WTC11 (cell line): Measurements from ENCODE around the gene URB1. TPM values are rescaled to one million over a fixed set of nuclear protein-coding genes. Genes with fewer than 3 reads are reported as not detected.

ENCODE experiments used
- ATAC-seq: fragments of 200-7000 bp; cut with Tn5 transposase; 2 replicates; pipeline ENCODE4 v1.10.0; 2021; ENCODE audit warnings: mild to moderate bottlenecking, moderate library complexity
- CTCF ChIA-PET: fragments of 300-600 bp; sonication (Branson Sonifier 250); formaldehyde crosslinking; loops from one replicate; lab custom pipeline; 2021; ENCODE audit warnings: antibody characterized with exemption; lab: Charles Lee
- POLR2A ChIA-PET: fragments of 350-600 bp; sonication (Branson Sonifier 250); formaldehyde crosslinking; loops from one replicate; lab custom pipeline; 2021; ENCODE audit warnings: antibody characterized with exemption; lab: Charles Lee
- DNase-seq: peaks from one replicate; pipeline ENCODE4 v3.0.0; 2021; ENCODE audit warnings: low spot score
- H3K27ac Mint-ChIP-seq: 2 replicates; pipeline ENCODE4 v1.8.0; 2021; ENCODE audit warnings: mixed read lengths
- H3K27me3 Mint-ChIP-seq: 2 replicates; pipeline ENCODE4 v1.8.0; 2021; ENCODE audit warnings: low read depth, mild to moderate bottlenecking, moderate library complexity, mixed read lengths
- H3K36me3 Mint-ChIP-seq: 2 replicates; pipeline ENCODE4 v1.8.0; 2021; ENCODE audit warnings: mixed read lengths
- H3K4me1 Mint-ChIP-seq: 2 replicates; pipeline ENCODE4 v1.8.0; 2022; ENCODE audit warnings: mixed read lengths
- H3K4me3 Mint-ChIP-seq: 2 replicates; pipeline ENCODE4 v1.8.0; 2021; ENCODE audit warnings: mild to moderate bottlenecking, moderate library complexity, mixed read lengths
- H3K9me3 Mint-ChIP-seq: 2 replicates; pipeline ENCODE4 v1.8.0; 2021; ENCODE audit warnings: mixed read lengths
- ELF4 ChIP-seq: sonication (generic); formaldehyde crosslinking; IDR thresholded peaks from 2 replicates; pipeline ENCODE4 v1.8.1; 2022; ENCODE audit warnings: low read depth, mild to moderate bottlenecking, moderate library complexity, missing genetic modification reagents
- ESRRA ChIP-seq: sonication (generic); formaldehyde crosslinking; IDR thresholded peaks from 2 replicates; pipeline ENCODE4 v1.8.1; 2022; ENCODE audit warnings: mild to moderate bottlenecking, missing genetic modification reagents, borderline replicate concordance
- FOXK1 ChIP-seq: sonication (generic); formaldehyde crosslinking; IDR thresholded peaks from 2 replicates; pipeline ENCODE4 v1.8.0; 2022; ENCODE audit warnings: mild to moderate bottlenecking, moderate library complexity, missing genetic modification reagents
- GABPB1 ChIP-seq: sonication (generic); formaldehyde crosslinking; IDR thresholded peaks from 2 replicates; pipeline ENCODE4 v1.8.1; 2023; ENCODE audit warnings: mild to moderate bottlenecking, missing genetic modification reagents
- MXD4 ChIP-seq: fragments of 250-450 bp; sonication (Bioruptor Pico); IDR thresholded peaks from 2 replicates; pipeline ENCODE4 v1.8.0; 2021; ENCODE audit warnings: mild to moderate bottlenecking, moderate library complexity, borderline replicate concordance
- RORB ChIP-seq: fragments of 250-450 bp; sonication (Bioruptor Pico); IDR thresholded peaks from 2 replicates; pipeline ENCODE4 v1.9.0; 2021; ENCODE audit warnings: mild to moderate bottlenecking
- SP1 ChIP-seq: sonication (generic); formaldehyde crosslinking; conservative IDR thresholded peaks from 2 replicates; pipeline ENCODE4 v1.8.1; 2022; ENCODE audit warnings: missing genetic modification reagents
- TEAD1 ChIP-seq: sonication (generic); formaldehyde crosslinking; IDR thresholded peaks from 2 replicates; pipeline ENCODE4 v1.8.0; 2022; ENCODE audit warnings: mild to moderate bottlenecking, missing genetic modification reagents
- TEAD4 ChIP-seq: sonication (generic); formaldehyde crosslinking; IDR thresholded peaks from 2 replicates; pipeline ENCODE4 v1.8.0; 2022; ENCODE audit warnings: mild to moderate bottlenecking, missing genetic modification reagents
- ZNF219 ChIP-seq: sonication (generic); formaldehyde crosslinking; IDR thresholded peaks from 2 replicates; pipeline ENCODE4 v1.8.0; 2023; ENCODE audit warnings: missing genetic modification reagents, mild to moderate bottlenecking, borderline replicate concordance
- ZNF263 ChIP-seq: sonication (generic); formaldehyde crosslinking; IDR thresholded peaks from 2 replicates; pipeline ENCODE4 v1.8.1; 2022; ENCODE audit warnings: low read depth, mild to moderate bottlenecking, moderate library complexity, missing genetic modification reagents
- total RNA-seq: library from RNA; stranded (reverse); gene quantifications from 3 replicates; pipeline ENCODE4 v1.2.3, GENCODE V29; 2021
- TF ChIP-seq, protein P1 (sequence below): sonication (generic); formaldehyde crosslinking; IDR thresholded peaks from 2 replicates; pipeline ENCODE4 v1.8.1; 2023; ENCODE audit warnings: mild to moderate bottlenecking, missing genetic modification reagents, moderate library complexity
- TF ChIP-seq, protein P2 (sequence below): fragments of 250-450 bp; sonication (Bioruptor Pico); IDR thresholded peaks from 2 replicates; pipeline ENCODE4 v1.9.0; 2021; ENCODE audit warnings: moderate library complexity, mild to moderate bottlenecking, inconsistent platforms, borderline replicate concordance
- TF ChIP-seq, protein P3 (sequence below): sonication (generic); formaldehyde crosslinking; IDR thresholded peaks from 2 replicates; pipeline ENCODE4 v1.8.0; 2022; ENCODE audit warnings: mild to moderate bottlenecking, missing genetic modification reagents
- TF ChIP-seq, protein P4 (sequence below): sonication (generic); formaldehyde crosslinking; IDR thresholded peaks from 2 replicates; pipeline ENCODE4 v1.8.1; 2022; ENCODE audit warnings: missing genetic modification reagents, borderline replicate concordance
- TF ChIP-seq, protein P5 (sequence below): fragments of 250-450 bp; sonication (Bioruptor Pico); IDR thresholded peaks from 2 replicates; pipeline ENCODE4 v1.8.0; 2021; ENCODE audit warnings: mild to moderate bottlenecking
- TF ChIP-seq, protein P6 (sequence below): sonication (generic); formaldehyde crosslinking; IDR thresholded peaks from 2 replicates; pipeline ENCODE4 v1.8.0; 2022; ENCODE audit warnings: missing genetic modification reagents
- TF ChIP-seq, protein P7 (sequence below): sonication (generic); formaldehyde crosslinking; IDR thresholded peaks from 2 replicates; pipeline ENCODE4 v1.8.1; 2022; ENCODE audit warnings: low read depth, missing genetic modification reagents, borderline replicate concordance

The URB1 gene
- total RNA-seq, 1 experiment from 2014 or later: 38.7 TPM

DNA sequence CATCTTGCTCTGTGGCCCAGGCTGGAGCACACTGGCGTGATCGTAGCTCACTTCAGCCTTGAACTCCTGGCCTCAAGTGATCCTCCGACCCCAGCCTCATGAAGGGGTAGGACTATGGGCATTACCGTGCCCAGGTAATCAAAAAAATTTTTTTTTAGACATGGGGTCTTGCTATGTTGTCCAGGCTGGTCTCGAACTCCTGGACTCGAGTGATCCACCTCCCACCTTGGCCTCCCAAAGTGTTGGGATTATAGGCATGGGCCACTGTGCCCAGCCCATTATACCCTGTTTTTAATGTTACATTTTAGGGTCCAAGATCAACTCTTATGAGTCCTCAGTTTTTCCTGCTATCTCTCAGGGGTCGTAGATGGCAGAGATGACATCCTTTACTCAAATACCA, 87.8 kb downstream of the URB1 start:
- Mint-ChIP-seq H3K9me3 (0 out of 2 replicates have a peak, but pooled peaks cover 10% of the 10 kb centered on the region), H3K4me1 (peaks cover 16% of the 10 kb centered on the region), H3K4me3 (no peak overlapping the region), H3K36me3 (peaks cover 21% of the 10 kb centered on the region), H3K27ac (no peak overlapping the region), H3K27me3 (no peaks in the 10 kb centered on the region)
- TF ChIP-seq, protein P1, sequence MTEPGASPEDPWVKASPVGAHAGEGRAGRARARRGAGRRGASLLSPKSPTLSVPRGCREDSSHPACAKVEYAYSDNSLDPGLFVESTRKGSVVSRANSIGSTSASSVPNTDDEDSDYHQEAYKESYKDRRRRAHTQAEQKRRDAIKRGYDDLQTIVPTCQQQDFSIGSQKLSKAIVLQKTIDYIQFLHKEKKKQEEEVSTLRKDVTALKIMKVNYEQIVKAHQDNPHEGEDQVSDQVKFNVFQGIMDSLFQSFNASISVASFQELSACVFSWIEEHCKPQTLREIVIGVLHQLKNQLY: no peak
- TF ChIP-seq MXD4 (CRISPR knock-in tag): no peak
- TF ChIP-seq, protein P2, sequence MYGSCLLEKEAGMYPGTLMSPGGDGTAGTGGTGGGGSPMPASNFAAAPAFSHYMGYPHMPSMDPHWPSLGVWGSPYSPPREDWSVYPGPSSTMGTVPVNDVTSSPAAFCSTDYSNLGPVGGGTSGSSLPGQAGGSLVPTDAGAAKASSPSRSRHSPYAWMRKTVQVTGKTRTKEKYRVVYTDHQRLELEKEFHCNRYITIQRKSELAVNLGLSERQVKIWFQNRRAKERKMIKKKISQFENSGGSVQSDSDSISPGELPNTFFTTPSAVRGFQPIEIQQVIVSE: no peak
- ATAC-seq (no peak), DNase-seq (no peak)
- CTCF ChIA-PET: interaction anchor here (1.1 to 1.6 kb wide), 4 partner anchors 14 to 264 kb away, joined by 3 to 7 read pairs (median 4); no protein-coding TSS in a partner anchor
- POLR2A ChIA-PET: no interaction called here

DNA sequence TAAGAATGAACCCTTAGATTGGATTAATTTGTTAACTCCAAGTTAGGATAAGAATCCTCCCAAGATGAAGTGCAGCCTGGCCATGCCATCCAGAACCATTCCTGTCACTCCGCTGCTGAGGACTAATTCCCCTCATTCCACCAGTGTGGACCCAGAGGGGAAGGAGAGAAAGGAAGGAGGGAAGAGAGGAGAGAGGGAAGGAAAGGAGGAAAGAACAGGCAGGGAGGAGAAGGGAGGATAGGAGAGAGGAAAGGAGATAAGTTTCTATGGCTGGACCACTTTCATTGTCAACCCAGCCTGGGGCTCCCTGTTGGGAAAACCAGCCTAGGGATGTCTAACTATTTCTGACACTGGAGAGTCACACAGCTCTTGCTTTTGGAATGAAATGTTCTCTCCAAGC, 89.4 kb downstream of the URB1 start:
- no peaks in the 10 kb centered on the region for H3K27me3 Mint-ChIP-seq
- ChIA-PET CTCF (interaction anchor here (0.5 kb wide), 1 partner anchor 208 kb away, joined by 3 read pairs; no protein-coding TSS in a partner anchor), POLR2A (interaction anchor here (0.6 to 0.7 kb wide), 2 partner anchors 29 to 422 kb away, joined by 3 to 5 read pairs; no protein-coding TSS in a partner anchor)
- peaks cover 16% of the 10 kb centered on the region for H3K36me3 Mint-ChIP-seq
- TF ChIP-seq ZNF263 (CRISPR knock-in tag) (no peak), GABPB1 (CRISPR knock-in tag) (no peak), ZNF219 (CRISPR knock-in tag) (no peak)
- 0 out of 2 replicates have a peak, but pooled peaks cover 11% of the 10 kb centered on the region for H3K9me3 Mint-ChIP-seq
- H3K4me3 Mint-ChIP-seq: no peak overlapping the region
- H3K4me1 Mint-ChIP-seq: peaks cover 16% of the 10 kb centered on the region
- H3K27ac Mint-ChIP-seq: no peak overlapping the region
- no peak for DNase-seq
- no peak for ATAC-seq

DNA sequence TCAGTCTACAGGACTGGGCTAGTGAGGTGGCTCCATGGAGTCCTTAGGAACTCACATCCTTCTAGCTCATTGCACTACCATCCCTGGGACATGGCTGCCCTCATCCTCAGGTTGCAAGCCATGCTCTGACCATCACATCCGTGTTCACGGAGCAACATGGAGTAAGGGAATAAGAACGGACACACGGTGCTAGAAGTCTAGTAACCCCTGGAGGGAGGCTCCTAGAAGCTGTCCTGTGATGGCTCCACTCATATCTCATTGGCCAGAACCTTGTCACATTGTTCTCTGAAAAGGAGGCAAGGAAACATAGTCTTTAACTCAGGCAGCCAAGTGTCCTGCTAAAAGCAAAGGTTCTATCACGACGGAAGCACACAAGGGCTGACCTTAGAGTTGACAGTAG, 90.3 kb downstream of the URB1 start:
- 0 out of 2 replicates have a peak, but pooled peaks cover 11% of the 10 kb centered on the region for H3K9me3 Mint-ChIP-seq
- no peak overlapping the region for H3K4me3 Mint-ChIP-seq
- ChIA-PET CTCF (interaction anchor here (0.6 kb wide), 1 partner anchor 18 kb away, joined by 3 read pairs; no protein-coding TSS in a partner anchor), POLR2A (interaction anchor here (0.6 to 0.7 kb wide), 2 partner anchors 30 to 421 kb away, joined by 3 to 5 read pairs; no protein-coding TSS in a partner anchor)
- DNase-seq: no peak
- no peak for ATAC-seq
- no peaks in the 10 kb centered on the region for H3K27me3 Mint-ChIP-seq
- peaks cover 14% of the 10 kb centered on the region for H3K36me3 Mint-ChIP-seq
- no peak overlapping the region for H3K27ac Mint-ChIP-seq
- peaks cover 16% of the 10 kb centered on the region for H3K4me1 Mint-ChIP-seq
- TF ChIP-seq, protein P3, sequence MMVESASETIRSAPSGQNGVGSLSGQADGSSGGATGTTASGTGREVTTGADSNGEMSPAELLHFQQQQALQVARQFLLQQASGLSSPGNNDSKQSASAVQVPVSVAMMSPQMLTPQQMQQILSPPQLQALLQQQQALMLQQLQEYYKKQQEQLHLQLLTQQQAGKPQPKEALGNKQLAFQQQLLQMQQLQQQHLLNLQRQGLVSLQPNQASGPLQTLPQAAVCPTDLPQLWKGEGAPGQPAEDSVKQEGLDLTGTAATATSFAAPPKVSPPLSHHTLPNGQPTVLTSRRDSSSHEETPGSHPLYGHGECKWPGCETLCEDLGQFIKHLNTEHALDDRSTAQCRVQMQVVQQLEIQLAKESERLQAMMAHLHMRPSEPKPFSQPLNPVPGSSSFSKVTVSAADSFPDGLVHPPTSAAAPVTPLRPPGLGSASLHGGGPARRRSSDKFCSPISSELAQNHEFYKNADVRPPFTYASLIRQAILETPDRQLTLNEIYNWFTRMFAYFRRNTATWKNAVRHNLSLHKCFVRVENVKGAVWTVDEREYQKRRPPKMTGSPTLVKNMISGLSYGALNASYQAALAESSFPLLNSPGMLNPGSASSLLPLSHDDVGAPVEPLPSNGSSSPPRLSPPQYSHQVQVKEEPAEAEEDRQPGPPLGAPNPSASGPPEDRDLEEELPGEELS (CRISPR knock-in tag): no peak
- TF ChIP-seq GABPB1 (CRISPR knock-in tag) (no peak), RORB (CRISPR knock-in tag) (no peak), SP1 (CRISPR knock-in tag) (no peak), ESRRA (no peak), ELF4 (CRISPR knock-in tag) (no peak), TEAD1 (CRISPR knock-in tag) (no peak), TEAD4 (CRISPR knock-in tag) (no peak), FOXK1 (CRISPR knock-in tag) (no peak)
- TF ChIP-seq, protein P4, sequence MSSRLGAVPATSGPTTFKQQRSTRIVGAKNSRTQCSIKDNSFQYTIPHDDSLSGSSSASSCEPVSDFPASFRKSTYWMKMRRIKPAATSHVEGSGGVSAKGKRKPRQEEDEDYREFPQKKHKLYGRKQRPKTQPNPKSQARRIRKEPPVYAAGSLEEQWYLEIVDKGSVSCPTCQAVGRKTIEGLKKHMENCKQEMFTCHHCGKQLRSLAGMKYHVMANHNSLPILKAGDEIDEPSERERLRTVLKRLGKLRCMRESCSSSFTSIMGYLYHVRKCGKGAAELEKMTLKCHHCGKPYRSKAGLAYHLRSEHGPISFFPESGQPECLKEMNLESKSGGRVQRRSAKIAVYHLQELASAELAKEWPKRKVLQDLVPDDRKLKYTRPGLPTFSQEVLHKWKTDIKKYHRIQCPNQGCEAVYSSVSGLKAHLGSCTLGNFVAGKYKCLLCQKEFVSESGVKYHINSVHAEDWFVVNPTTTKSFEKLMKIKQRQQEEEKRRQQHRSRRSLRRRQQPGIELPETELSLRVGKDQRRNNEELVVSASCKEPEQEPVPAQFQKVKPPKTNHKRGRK: no peak
- TF ChIP-seq, protein P5, sequence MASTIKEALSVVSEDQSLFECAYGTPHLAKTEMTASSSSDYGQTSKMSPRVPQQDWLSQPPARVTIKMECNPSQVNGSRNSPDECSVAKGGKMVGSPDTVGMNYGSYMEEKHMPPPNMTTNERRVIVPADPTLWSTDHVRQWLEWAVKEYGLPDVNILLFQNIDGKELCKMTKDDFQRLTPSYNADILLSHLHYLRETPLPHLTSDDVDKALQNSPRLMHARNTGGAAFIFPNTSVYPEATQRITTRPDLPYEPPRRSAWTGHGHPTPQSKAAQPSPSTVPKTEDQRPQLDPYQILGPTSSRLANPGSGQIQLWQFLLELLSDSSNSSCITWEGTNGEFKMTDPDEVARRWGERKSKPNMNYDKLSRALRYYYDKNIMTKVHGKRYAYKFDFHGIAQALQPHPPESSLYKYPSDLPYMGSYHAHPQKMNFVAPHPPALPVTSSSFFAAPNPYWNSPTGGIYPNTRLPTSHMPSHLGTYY: no peak
- TF ChIP-seq, protein P6, sequence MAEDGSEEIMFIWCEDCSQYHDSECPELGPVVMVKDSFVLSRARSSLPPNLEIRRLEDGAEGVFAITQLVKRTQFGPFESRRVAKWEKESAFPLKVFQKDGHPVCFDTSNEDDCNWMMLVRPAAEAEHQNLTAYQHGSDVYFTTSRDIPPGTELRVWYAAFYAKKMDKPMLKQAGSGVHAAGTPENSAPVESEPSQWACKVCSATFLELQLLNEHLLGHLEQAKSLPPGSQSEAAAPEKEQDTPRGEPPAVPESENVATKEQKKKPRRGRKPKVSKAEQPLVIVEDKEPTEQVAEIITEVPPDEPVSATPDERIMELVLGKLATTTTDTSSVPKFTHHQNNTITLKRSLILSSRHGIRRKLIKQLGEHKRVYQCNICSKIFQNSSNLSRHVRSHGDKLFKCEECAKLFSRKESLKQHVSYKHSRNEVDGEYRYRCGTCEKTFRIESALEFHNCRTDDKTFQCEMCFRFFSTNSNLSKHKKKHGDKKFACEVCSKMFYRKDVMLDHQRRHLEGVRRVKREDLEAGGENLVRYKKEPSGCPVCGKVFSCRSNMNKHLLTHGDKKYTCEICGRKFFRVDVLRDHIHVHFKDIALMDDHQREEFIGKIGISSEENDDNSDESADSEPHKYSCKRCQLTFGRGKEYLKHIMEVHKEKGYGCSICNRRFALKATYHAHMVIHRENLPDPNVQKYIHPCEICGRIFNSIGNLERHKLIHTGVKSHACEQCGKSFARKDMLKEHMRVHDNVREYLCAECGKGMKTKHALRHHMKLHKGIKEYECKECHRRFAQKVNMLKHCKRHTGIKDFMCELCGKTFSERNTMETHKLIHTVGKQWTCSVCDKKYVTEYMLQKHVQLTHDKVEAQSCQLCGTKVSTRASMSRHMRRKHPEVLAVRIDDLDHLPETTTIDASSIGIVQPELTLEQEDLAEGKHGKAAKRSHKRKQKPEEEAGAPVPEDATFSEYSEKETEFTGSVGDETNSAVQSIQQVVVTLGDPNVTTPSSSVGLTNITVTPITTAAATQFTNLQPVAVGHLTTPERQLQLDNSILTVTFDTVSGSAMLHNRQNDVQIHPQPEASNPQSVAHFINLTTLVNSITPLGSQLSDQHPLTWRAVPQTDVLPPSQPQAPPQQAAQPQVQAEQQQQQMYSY: no peak
- TF ChIP-seq, protein P7, sequence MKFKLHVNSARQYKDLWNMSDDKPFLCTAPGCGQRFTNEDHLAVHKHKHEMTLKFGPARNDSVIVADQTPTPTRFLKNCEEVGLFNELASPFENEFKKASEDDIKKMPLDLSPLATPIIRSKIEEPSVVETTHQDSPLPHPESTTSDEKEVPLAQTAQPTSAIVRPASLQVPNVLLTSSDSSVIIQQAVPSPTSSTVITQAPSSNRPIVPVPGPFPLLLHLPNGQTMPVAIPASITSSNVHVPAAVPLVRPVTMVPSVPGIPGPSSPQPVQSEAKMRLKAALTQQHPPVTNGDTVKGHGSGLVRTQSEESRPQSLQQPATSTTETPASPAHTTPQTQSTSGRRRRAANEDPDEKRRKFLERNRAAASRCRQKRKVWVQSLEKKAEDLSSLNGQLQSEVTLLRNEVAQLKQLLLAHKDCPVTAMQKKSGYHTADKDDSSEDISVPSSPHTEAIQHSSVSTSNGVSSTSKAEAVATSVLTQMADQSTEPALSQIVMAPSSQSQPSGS (CRISPR knock-in tag): no peak
